8988T (cell line): ENCODE results near the gene ZNF841.
A peak's percentile ranks its signal among the peaks of the same experiment; 100 is the strongest.
"Not testable (repeated sequence)": the region's sequence is repeated elsewhere in the genome, so short reads cannot be mapped to it uniquely, and the experiment has no call there.

Experiments used
- DNase-seq: peaks from one replicate; pipeline ENCODE4 v3.0.0; 2011

Gene ZNF841

DNA sequence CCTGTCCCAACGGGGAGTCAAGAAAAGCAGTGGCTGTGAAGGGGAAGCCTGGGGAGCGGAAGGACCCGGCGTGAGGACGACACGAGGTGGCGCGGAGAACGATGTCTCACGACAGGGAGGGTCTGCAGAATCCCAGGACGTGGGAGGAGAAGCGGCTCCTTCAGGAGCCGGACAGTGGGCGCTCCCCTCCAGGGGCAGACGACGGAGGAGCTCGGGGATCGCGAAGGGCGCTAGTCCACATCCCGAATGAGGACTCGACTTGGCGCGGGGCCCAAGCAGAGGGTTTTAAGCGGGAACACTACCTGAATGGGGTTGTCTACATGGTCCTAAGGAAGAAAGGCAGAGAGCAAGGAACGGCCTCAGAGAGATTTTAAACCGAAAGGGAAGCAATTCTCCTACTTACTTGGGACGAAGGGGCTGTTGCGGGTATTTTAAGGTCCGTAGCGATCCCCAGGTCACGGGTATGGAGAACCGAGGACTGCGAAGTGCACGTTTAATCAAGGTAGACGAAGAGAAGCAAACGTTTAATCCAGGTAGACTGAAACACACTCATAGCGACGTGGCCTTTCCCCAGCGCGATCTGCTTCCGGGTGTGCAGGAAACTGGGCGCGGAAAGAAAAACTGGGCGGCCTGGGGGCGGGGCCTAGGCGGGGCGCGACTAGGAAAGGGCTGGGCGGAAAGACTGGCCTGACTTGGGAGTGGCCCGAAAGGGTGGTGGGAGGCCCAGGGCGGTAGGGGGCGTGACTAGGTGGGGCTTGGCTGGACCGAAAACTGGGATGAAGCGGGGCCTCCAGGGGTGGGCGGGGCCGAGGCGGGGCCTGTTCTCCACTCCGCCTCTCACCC, at the start of gene ZNF841:
Gene ZNF841 (minus strand): TSS at position 594 of the 843 bp plus-strand sequence. CDS start 10,964 bp downstream, outside the sequence.
- DNase-seq: peak; percentile 42

DNA sequence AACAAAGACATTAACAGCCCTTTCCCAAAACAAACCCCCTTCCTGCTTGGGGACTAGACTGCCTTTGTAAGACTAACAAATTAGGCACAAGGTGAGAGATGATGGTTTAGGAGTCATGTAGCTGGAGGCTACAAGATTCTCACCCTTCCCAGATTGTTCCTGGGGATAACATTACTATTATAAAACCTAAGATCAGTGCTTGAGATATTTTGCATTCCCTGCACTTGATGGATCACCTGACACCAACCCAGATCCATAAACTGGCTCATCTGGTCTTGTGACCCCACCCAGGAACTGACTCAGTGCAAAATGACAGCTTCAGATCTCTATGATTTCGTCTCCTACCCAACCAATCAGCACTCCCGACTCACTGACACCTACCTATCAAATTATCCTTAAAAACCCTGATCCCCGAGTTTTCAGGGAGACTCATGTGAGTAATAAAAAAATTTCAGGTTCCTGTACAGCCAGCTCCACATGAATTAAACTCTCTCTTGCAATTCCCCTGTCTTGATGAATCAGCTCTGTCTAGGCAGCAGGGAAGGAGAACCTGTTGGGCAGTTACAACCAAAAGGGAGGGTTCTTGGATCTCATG, 46.5 kb upstream of the ZNF841 start:
- DNase-seq: no peak

DNA sequence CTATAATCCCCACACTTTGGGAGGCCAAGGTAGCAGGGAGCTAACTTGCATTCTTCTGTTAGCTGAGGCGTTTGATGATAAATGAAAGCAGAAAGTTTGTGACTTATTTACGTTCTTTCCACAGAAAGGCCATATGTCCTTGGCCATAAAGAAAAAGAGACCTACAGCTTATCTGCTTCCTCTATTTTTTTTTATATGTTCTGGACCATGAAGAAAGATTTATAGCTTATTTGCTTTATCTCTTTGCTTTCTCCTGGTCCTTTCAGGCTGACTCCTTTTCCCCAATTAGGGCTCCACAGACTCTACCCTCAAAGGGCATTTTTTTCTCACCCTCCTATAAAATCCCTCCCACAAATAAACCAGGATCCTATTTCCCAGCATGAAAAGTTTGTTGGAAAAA, 45.6 kb upstream of the ZNF841 start:
- no peak for DNase-seq

DNA sequence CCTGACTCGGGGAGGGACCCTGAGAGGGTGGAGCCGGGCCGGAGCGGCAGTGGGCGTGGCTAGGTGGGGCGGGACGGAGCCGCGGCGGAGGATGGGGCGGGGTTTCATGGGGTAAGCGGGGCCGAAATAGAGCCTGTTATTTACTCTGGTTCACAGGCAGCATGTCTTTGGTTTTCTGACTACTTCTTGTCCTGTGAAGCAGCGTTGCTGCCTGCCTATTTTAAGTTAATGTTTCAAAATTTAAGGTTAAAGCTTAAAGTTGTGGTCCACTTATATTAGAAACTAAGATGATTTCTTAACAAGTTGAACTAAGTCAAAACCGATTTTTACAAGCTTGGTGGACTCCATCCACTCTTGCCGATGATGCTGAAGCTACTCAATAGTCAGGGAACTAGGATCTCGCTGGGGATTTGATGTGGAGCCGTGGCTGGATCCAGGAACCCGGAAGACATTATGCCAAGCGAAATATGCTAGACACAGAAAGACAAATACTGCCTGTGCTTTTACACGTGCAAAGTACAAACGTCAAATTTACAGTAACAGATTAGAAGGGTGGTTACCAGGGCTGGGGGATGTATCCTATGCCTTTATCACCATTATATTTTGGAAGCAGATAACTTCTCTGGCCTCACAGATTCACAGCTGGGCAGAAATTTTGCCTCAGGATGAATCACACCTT, 44.6 kb upstream of the ZNF841 start:
- DNase-seq: peak; percentile 50

DNA sequence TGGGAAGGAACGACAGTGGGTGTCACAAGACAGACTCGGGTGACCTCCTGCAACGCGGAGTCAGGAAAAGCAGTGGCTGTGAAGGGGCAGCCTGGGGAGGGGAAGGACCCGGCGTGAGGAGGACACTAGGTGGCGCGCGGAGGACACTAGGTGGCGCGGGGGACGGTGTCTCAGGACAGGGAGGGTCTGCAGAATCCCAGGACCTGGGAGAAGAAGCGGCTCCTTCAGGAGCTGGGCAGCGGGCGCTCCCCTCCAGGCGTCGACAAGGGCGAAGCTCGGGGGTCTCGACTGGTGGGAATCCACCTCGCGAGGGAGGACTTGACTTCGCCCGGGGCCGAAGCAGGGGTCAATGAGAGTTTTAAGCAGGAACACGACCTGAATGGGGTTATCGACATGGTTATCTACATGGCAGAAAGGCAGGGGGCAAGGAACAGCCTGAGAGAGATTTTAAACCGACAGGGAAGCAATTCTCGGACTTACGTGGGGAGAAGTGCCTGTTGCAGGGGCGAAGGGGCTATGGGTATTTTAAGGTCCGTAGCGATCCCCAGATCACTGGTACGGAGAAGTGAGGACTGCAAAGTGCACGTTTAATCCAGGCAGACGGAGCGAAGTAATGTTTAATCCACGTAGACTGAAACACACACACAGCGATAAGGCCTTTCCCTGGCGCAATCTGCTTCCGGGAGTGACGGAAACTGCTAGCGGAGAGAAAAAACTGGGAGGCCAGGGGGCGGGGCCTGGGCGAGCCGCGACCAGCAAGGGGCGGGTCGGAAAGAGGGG, 43.9 kb upstream of the ZNF841 start, which contains the start of gene ZNF616:
Gene ZNF616 (minus strand): TSS at position 687 of the 780 bp plus-strand sequence. CDS start 9,426 bp downstream, outside the sequence.
- peak; percentile 46 for DNase-seq

DNA sequence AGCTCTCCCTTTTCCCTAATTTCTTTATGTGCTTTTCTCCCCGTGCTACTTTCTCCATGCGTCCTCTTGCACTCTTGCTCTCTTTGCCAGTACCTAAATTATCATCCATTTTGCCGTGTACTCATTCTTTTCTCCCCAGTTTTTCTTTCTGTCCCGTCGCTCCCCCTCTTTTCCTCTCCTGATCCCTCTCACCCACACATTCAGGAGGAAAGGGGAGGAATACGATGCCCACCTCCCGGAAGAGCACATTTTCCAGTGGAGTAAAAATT, 43.4 kb upstream of the ZNF841 start:
- no peak for DNase-seq

DNA sequence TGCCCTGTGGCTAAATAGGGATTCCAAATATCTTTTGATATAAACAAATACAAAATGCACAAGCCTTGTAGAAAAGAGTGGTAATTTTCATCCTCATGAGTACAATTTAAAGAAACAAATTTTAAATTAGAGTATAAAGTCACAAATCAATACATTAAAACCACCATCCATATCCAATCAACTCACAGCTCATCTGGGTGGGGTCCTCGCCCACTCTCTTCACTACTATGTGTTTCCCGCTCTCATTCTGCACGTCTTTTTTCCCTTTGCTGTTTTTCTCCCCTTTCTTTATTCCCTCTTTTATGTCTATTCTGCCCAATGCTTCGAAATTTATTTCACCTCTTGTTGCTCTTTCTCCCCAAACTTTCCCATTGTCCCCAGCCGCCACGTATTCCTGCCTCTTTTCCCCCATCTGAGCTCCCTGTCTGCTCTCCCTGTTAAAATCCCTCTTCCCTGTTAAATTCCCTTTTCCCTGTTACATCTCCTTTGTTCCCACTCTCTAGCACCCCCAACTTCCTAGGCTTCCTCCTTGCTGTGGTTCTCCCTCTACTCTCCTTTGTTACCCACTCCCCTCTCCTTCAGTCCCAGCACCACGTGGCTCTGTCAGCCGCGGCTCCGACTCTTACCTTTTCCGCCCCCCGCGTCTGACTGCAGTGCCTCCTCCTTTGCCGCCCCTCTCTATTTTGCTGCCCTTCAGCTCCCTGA, 42.9 kb upstream of the ZNF841 start:
- DNase-seq: no peak

DNA sequence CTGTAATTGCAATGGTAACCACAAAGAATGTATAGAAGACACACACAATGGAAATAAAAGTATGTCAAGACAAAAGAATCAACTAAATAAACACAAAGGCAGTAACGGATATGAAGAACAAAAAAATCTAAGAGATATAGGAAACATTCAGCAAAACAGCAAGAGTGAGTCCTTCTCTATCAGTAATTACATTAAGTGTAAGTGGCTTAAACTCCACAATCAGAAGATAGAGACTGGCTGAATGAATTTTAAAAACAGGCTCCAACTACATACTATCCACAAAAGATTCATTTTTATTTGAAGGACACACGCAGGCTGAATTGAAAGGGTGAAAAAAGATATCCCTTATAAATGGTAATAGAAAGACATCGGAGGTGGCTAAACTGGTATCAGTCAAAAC, 24.7 kb upstream of the ZNF841 start:
- no peak for DNase-seq

DNA sequence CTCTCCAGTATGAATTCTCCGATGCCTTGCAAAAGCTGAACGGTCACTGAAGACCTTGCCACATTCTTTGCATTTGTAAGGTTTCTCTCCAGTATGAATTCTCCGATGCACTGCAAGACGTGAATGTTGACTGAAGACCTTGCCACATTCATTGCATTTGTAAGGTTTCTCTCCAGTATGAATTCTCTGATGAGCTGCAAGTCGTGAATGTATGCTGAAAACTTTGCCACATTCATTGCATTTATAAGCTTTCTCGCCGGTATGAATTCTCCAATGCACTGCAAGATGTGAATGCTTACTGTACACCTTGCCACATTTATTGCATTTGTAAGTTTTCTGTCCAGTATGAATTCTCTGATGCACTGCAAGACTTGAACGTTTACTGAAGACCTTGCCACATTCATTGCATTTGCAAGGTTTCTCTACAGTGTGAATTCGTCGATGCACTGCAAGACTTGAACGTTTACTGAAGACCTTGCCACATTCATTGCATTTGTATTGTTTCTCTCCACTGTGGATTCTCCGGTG, 20.0 kb upstream of the ZNF841 start:
- DNase-seq: no peak

DNA sequence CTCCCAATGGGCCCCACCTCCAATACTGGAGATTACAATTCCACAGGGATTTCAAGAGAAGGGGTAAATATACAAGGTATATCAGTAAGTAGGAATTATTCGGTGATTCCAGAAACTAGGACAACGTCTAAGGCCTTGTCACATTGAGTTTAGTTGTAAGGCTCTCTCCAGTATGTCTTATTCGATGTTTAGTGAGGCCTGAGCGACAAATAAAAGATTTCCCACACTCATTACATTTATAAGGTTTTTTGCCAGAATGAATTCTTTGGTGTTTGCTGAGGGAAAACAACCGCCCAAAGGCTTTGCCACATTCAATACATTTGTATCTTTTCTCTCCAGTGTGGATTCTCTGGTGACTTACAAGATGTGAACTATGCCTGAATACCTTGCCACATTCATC, 19.1 kb upstream of the ZNF841 start:
- no peak for DNase-seq

DNA sequence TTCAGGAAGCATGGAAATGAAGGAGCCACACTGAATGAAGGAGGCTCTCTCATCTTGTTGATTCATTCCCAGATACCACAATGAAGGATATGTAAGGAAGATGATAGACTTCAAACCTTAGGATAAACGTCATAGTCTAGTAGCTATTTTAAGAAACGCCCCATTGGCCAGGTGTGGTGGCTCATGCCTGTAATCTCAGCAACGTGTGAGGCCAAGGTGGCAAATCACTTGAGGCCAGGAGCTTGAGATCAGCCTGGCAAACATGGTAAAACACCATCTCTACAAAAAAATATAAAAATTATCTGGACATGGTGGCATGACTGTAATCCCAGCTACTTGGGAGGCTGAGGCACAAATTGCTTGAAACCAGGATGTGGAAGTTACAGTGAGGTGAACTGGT, 17.1 kb upstream of the ZNF841 start:
- no peak for DNase-seq

DNA sequence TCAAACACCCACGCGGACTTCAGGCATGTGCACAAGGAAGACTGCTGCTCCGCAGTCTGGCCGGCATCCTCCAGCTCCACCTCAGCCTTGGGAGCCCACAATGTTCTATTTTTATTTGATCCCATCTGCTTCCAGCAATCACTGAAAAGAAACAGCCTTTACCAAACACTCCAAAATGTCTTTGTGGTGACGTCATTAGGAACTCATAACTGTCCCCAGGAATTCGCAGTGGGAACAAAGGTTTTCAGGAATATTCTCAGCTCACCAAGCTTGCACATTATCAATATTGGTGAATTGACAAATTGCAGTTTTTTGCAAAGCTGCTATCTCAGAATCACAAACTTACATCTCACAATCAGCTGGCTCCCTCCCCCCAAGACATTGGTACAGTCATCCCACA, 15.2 kb upstream of the ZNF841 start:
- DNase-seq: no peak

DNA sequence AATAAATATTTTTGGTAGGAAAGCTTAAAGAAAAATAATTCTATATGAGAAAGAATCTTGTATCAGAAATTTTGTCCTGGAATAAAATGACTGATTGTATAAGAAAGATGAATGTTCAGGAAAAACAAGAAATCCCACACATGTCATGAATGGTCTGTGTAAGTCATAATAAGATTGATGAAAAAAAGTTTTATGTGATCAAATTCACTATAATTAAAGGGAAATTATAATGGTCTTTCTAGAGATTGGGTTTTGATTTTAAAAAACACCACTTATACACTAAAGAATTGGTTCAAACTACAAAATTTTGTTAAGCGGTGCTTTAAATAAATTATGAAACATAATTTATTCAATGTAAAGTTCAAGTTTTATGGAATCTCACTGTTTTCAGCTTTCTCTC, 7.2 kb upstream of the ZNF841 start:
- no peak for DNase-seq

DNA sequence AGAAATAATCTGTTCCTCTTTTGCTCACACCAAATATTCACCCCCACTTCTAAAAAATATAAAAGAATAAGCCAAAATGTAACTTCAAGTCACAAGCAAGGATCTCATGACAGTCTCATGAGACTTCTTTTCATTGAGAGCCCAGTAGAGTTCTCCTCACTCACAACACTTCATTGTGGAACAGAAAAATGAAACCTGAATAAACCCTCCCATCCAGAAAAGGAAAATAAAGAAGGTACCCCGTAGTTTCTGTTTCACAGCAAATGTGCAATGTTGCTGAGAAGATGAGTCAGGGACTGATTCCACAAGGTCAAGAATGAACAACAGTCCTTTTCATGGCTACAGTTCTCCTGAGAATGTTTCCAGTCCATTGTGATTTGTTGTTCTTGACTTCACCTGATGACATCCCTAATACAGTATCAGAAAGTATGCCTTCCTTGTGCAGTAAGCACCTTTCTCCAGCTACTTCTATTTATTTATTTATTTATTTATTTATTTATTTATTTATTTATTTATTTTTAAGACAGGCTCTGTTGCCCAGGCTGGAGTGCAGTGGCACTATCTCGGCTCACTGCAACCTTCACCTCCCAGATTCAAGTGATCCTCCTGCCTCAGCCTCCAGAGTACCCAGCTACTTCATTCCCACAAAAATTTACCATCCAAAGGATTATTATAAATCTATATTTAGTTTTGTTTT, 6.4 kb upstream of the ZNF841 start:
- no peak for DNase-seq

DNA sequence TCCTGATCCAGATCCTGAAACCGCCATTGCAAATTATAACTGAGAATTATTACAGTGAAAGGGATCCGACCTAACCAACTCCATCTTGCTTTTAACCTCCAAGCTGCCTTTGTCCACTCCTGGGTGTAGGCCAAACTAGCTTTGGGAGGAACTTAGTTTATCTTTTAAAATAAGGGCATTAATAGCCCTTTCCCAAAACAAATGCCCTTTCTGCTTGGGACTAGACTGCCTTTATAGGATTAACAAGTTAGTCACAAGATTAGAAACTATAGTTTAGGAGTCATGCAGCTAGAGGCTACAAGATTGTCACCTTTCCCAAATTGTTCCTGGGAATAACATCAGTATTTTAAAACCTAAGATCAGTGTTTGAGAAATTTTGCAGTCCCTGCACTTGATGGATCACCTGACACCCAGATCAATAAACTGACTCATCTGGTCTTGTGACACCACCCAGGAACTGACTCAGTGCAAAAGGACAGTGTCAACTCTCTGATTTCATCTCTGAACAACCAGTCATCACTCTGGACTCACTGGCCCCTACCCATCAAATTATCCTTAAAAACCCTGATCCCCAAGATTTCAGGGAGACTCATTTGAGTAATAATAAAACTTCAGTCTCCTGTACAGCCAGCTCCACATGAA, 4.1 kb upstream of the ZNF841 start:
- no peak for DNase-seq

DNA sequence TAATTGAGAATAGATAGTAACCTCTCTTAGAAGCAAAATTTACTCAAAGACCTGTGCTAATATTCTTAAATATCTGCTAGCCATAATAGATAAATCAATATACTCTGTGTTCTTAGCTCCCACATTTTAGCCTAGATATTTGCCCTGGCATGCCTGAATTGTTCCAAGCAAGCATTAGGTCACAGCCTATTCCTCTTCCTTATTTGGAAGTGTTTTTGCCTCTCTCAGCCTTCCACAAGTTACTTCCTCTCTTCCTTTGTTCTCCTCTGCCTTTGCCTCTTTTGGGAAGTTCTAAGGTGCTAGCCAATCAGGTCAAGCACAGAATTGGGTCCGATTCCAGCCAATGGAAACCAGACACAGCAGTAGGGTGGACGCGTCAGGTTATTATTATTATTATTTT, 851 bp upstream of the ZNF841 start:
- not testable (repeated sequence) for DNase-seq

DNA sequence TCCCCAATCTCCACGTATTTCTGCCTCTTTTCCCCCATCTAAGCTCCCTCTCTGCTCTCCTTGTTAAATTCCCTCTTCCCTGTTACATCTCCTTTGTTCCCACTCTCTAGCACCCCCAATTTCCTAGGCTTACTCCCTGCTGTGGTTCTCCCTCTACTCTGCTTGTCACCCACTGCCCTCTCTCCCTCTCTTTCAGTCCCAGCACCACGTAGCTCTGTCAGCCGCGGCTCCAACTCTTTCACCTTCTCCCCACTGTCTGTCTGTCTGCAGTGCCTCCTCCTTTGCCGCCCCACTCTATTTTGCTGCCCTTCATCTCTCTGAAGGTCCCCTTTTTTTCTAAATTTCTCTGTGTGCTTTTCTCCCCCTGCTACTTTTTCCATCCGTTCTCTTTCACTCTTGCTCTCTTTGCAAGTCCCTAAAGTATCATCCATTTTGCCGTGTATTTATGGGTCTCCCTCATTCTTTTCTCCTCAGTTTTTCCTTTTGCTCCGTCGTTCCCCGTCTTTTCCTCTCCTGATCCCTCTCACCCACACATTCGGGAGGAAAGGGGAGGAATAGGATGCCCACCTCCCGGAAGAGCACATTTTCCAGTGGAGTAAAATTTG, 937 bp downstream of the ZNF841 start:
- DNase-seq: no peak

DNA sequence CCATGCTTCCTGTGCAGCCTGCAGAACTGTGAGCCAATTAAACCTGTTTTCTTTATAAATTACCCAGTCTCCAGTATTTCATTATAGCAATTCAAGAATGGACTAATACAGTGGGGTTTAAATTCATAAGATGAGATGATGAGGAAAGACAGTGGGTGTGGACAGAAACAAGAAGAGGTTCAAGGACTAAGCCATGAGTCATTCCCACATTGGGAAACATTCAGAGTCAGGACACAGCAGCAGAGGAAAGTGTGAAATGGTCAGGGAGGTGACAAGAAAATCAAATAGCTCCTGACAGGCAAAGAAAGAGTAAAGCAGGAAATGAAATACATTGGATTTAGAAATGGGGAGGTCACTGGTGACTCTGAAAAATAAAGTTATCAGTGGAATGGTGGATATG, 9.1 kb downstream of the ZNF841 start:
- DNase-seq: no peak

DNA sequence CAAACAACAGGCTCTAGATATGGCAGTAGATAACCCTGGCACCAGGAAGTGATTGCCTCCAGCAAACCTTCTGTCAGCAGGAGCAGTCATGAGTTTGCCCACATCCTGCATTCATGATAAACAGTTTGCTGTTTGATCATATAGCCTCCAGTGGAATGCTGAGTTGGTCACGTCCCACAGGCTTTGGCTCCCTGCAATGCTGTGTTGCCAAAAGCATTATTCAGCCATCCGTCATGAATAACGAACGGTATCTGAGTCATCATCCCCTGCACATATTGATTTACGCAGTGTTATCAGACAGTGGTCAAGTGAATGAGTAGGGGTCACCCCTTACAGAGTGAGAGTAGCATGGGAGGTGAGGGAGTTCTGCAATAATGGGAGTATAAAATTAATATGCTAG, 25.1 kb downstream of the ZNF841 start:
- DNase-seq: no peak

DNA sequence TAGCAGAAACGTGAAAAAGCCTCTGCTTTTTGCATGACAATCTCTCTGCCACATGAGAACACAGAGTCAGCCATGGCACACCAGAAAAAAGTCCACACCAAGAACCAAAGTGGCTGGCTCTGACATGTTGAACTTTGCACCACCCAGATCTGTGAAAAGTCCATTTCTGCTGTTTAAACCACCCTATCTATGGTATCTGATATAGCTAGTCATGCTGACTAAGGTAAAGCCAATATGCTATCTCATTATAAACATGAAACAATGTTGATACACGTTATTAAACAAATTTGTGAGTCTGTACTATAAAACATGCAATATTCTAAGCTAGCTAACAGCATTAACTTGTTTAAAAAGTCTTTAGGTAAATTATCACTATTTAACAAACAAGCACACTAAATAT, 25.9 kb downstream of the ZNF841 start:
- DNase-seq: no peak
